ENCODE measurements around the gene PGM3. TPM values are rescaled to one million over a fixed set of nuclear protein-coding genes. Genes with fewer than 3 reads are reported as not detected.

The PGM3 gene
- total and polyA plus RNA-seq, 2 donors (not counting 3 experiments of a cell fraction or from before 2014, with no cell fraction given), result 19.8 to 70.7 TPM

GRCh38 chr6:83151114-83151513 is 42.0 kb downstream of the PGM3 start:
- no peaks in the 10 kb centered on the region for H3K36me3 ChIP-seq (ENCODE audit: control insufficient read depth in 2 of 2, extremely low read depth in 1 of 2, insufficient read depth in 2 of 2, low read length in 2 of 2)
- no peak for TF ChIP-seq FOS (IDR thresholded peaks at IDR 0.05; ENCODE audit: borderline replicate concordance, insufficient read depth, low read length)
- no peak for TF ChIP-seq MAX (IDR thresholded peaks at IDR 0.05; ENCODE audit: insufficient read depth, insufficient read length)
- no peak for TF ChIP-seq MYC (IDR thresholded peaks at IDR 0.05; ENCODE audit: low read depth, low read length)
- TF ChIP-seq POLR2A (IDR thresholded peaks at IDR 0.05; ENCODE audit: low read depth, low read length), result no peak
- TF ChIP-seq POLR2AphosphoS5 (IDR thresholded peaks at IDR 0.05; ENCODE audit: insufficient read depth, low read depth, low read length), result no peak
- TF ChIP-seq GATA2 (IDR thresholded peaks at IDR 0.05; ENCODE audit: insufficient read depth, insufficient read length, low read depth, low read length), result no peak
- no peak for TF ChIP-seq CTCF (IDR thresholded peaks at IDR 0.05; ENCODE audit: extremely low read depth in 1 of 2, insufficient read depth in 1 of 2, low read depth in 1 of 2, low read length in 2 of 2)
- TF ChIP-seq JUN (IDR thresholded peaks at IDR 0.05; ENCODE audit: borderline replicate concordance, insufficient read depth, insufficient read length, low read depth), result no peak
- TF ChIP-seq EZH2 (IDR thresholded peaks at IDR 0.05; ENCODE audit: borderline replicate concordance, low read depth, low read length, severe bottlenecking), result no peak
- no TSS peak for BruUV-seq (replicated peaks)
- H3K27ac ChIP-seq (ENCODE audit: insufficient read depth, low read depth, low read length), result no peak overlapping the region
- ChIA-PET CTCF (no interaction called here), POLR2A (no interaction called here)
- H3K79me2 ChIP-seq (ENCODE audit: control insufficient read depth, insufficient read depth, low read length), result no peaks in the 10 kb centered on the region
- H3K4me3 ChIP-seq (replicated peaks in 1 of 3; ENCODE audit: insufficient read depth in 1 of 3, low read depth in 1 of 3, low read length in 3 of 3), result no peak overlapping the region
- FAIRE-seq (no peak), DNase-seq (ENCODE audit: low read depth, low spot score) (no peak)
- no peaks in the 10 kb centered on the region for H3K27me3 ChIP-seq (ENCODE audit: control insufficient read depth in 2 of 2, insufficient read depth in 2 of 2, low read length in 2 of 2)
- H3K9ac ChIP-seq (replicated peaks; ENCODE audit: extremely low read depth, insufficient read depth, low read length), result no peak overlapping the region
- no peak overlapping the region for H3K4me2 ChIP-seq (ENCODE audit: insufficient read depth, low read length)
- H4K20me1 ChIP-seq (replicated peaks; ENCODE audit: control insufficient read depth, extremely low read depth, insufficient read depth, low read length), result no peaks in the 10 kb centered on the region
- dilution Hi-C loops (cut with MboI; ENCODE audit: extremely low pct_ligation_motif_present, low sequenced_read_pairs), result no loop called here
- H2AFZ ChIP-seq (ENCODE audit: low read depth, low read length), result no peak overlapping the region
- H3K4me1 ChIP-seq (ENCODE audit: control insufficient read depth, extremely low read depth, insufficient read depth, low read length), result no peaks in the 10 kb centered on the region
- no peaks in the 10 kb centered on the region for H3K9me1 ChIP-seq (replicated peaks; ENCODE audit: control insufficient read depth, extremely low read depth, insufficient read depth, low read length)
- intact Hi-C loops (cut with micrococcal nuclease), result no loop called here
- no peaks in the 10 kb centered on the region for H3K9me3 ChIP-seq (replicated peaks; ENCODE audit: control insufficient read depth, insufficient read depth, low read length)

All from endothelial cell of umbilical vein (primary cell).